Mesodermal cell (in vitro differentiated cells): ENCODE results near the gene SPDYE8.
"Not testable (repeated sequence)": the region's sequence is repeated elsewhere in the genome, so short reads cannot be mapped to it uniquely, and the experiment has no call there.

ENCODE experiments used
- H3K27ac ChIP-seq: 2 replicates; pipeline ENCODE4 v1.7.0; 2013; ENCODE audit warnings: mild to moderate bottlenecking, low read depth, low read length, moderate library complexity; ENCODE audit not compliant: severe bottlenecking
- H3K36me3 ChIP-seq: 2 replicates; pipeline ENCODE4 v1.7.1; 2013; ENCODE audit warnings: mild to moderate bottlenecking, low read length, moderate library complexity; ENCODE audit not compliant: control insufficient read depth, insufficient read depth
- H3K4me1 ChIP-seq: one replicate; pipeline ENCODE4 v1.7.1; 2013; ENCODE audit warnings: mild to moderate bottlenecking, low read length; ENCODE audit not compliant: insufficient read depth, control insufficient read depth, poor library complexity, severe bottlenecking
- H3K4me3 ChIP-seq: 2 replicates; pipeline ENCODE4 v1.7.0; 2013; ENCODE audit warnings: low read length, control low read depth, mild to moderate bottlenecking; ENCODE audit not compliant: insufficient read depth, poor library complexity, severe bottlenecking; ENCODE audit errors: extremely low read depth
- H3K9me3 ChIP-seq: 2 replicates; pipeline ENCODE4 v1.7.1; 2013; ENCODE audit warnings: mild to moderate bottlenecking, low read length, moderate library complexity; ENCODE audit not compliant: control insufficient read depth
- WGBS, 2 experiments: methylation state at CpG; one replicate each; pipeline ENCODE4 v1.1.5; 2013; ENCODE audit warnings: missing lambda C conversion rate in 2 of 2; ENCODE audit not compliant: insufficient coverage in 2 of 2; 5-methylcytosine and 5-hydroxymethylcytosine counted together

SPDYE8 gene

GRCh38 chr7:72976434-72976833, 53.1 kb downstream of the SPDYE8 start:
- not testable (repeated sequence) for H3K36me3 ChIP-seq, H3K4me1 ChIP-seq, H3K27ac ChIP-seq, H3K4me3 ChIP-seq, H3K9me3 ChIP-seq
- WGBS, 2 experiments = no CpG with 5 or more reads among the region's 12 CpGs

- 100% methylated on average over 4 of the region's 55 CpGs; no CpG with 5 or more reads in 1 of the 2 experiments for WGBS, 2 experiments
- not testable (repeated sequence) for H3K27ac ChIP-seq, H3K9me3 ChIP-seq, H3K4me3 ChIP-seq, H3K4me1 ChIP-seq, H3K36me3 ChIP-seq
These were observed 53.8 kb downstream of the SPDYE8 start for GRCh38 chr7:72975656-72976286.

- H3K36me3 ChIP-seq, H3K4me3 ChIP-seq, H3K27ac ChIP-seq, H3K9me3 ChIP-seq, H3K4me1 ChIP-seq: not testable (repeated sequence)
- no CpG with 5 or more reads among the region's 7 CpGs for WGBS, 2 experiments
These were observed 54.8 kb downstream of the SPDYE8 start for GRCh38 chr7:72974781-72975180.

- H3K4me3 ChIP-seq, H3K27ac ChIP-seq, H3K36me3 ChIP-seq, H3K4me1 ChIP-seq, H3K9me3 ChIP-seq: not testable (repeated sequence)
- WGBS, 2 experiments = no CpG with 5 or more reads among the region's 6 CpGs
These were observed 58.1 kb downstream of the SPDYE8 start for GRCh38 chr7:72971505-72971904.
